ENCODE results near the gene ERGIC1. TPM values are rescaled to one million over a fixed set of nuclear protein-coding genes. Genes with fewer than 3 reads are reported as not detected.

Gene ERGIC1
- total and polyA plus RNA-seq, 2 of the 13 experiments (the other 11 are each of a cell fraction or from before 2014, with no cell fraction given), result 78.5 to 184 TPM

DNA sequence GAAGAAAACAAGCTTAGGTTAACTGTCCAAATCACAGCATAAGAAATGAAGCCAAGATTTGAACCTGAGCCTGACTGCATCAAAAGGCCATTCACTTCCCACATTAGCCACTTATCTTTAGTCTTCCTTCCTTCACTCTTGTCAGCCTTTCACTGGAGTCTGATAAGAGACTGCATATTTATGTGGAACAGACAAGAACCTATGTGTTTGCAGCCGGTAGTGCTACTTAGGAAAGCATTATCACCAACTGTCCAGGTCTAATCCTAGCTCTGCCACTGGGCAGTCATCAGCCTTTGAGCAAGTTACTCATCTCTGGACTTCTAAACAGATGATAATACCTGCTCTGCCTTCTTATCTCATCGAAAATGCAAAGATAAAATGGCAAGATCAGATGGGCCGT, 137.4 kb downstream of the ERGIC1 start (continued):
- TF ChIP-seq, protein P1, sequence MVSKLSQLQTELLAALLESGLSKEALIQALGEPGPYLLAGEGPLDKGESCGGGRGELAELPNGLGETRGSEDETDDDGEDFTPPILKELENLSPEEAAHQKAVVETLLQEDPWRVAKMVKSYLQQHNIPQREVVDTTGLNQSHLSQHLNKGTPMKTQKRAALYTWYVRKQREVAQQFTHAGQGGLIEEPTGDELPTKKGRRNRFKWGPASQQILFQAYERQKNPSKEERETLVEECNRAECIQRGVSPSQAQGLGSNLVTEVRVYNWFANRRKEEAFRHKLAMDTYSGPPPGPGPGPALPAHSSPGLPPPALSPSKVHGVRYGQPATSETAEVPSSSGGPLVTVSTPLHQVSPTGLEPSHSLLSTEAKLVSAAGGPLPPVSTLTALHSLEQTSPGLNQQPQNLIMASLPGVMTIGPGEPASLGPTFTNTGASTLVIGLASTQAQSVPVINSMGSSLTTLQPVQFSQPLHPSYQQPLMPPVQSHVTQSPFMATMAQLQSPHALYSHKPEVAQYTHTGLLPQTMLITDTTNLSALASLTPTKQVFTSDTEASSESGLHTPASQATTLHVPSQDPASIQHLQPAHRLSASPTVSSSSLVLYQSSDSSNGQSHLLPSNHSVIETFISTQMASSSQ (IDR thresholded peaks at IDR 0.05; ENCODE audit: low read depth), result no peak
- TF ChIP-seq, protein P1 (CRISPR knock-in tag; IDR thresholded peaks at IDR 0.05; ENCODE audit: borderline replicate concordance), result no peak
- no peak for TF ChIP-seq SPEN (CRISPR knock-in tag; IDR thresholded peaks at IDR 0.05; ENCODE audit: low read depth)
- no peak for TF ChIP-seq YY1 (IDR thresholded peaks at IDR 0.05; ENCODE audit: insufficient read depth, insufficient replicate concordance, low read depth, low read length)
- no peak for TF ChIP-seq ZNF12 (CRISPR knock-in tag; IDR thresholded peaks at IDR 0.05)
- TF ChIP-seq ZSCAN22 (CRISPR knock-in tag; IDR thresholded peaks at IDR 0.05), result no peak
- no peak for TF ChIP-seq ZNF17 (CRISPR knock-in tag; IDR thresholded peaks at IDR 0.05)
- TF ChIP-seq ZEB1 (IDR thresholded peaks at IDR 0.05; ENCODE audit: insufficient replicate concordance, low read depth), result no peak
- TF ChIP-seq ZFP36 (IDR thresholded peaks at IDR 0.05; ENCODE audit: borderline replicate concordance, low read depth, low read length, partially characterized antibody), result no peak
- no peak for TF ChIP-seq MTA3 (CRISPR knock-in tag; IDR thresholded peaks at IDR 0.05)

DNA sequence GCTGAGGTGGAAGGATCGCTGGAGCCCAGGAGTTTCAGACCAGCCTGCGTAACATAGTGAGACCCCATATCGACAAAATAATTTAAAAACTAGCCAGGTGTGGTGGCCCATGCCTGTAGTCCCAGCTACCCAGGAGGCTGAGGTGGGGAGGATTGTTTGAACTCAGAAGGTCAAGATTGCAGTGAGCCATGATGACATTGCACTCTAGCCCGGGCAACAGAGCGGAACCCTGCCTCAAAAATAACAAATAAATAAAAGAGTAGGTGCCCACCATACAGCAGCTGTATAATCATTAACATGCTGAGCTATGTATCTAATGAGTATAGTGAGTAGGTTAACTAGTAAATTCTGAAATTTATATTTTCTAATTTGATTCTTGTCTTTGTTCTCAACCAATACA, 138.5 kb downstream of the ERGIC1 start:
- in situ Hi-C loops (cut with HindIII; ENCODE audit: extremely low pct_ligation_motif_present, low pct_unique_long_range_greater_than_20kb) (no loop called here), intact Hi-C loops (cut with micrococcal nuclease; ENCODE audit: unreplicated experiment) (no loop called here)
- no peaks in the 10 kb centered on the region for H4K20me1 ChIP-seq (ENCODE audit: insufficient read depth, low read length)
- no peak overlapping the region for H2AFZ ChIP-seq (ENCODE audit: low read length)
- BruUV-seq (replicated peaks), result no TSS peak
- no peaks in the 10 kb centered on the region for H3K79me2 ChIP-seq (ENCODE audit: insufficient read depth, low read length)
- POLR2A ChIA-PET, result interaction anchor here (0.9 to 1.8 kb wide), 2 partner anchors 11 to 14 kb away, joined by 7 read pairs; partner anchors contain the start of genes ATP6V0E1 and RPL26L1
- no peak overlapping the region for H3K9ac ChIP-seq (ENCODE audit: insufficient read depth, low read depth, low read length)
- H3K27ac ChIP-seq (ENCODE audit: extremely low read length, insufficient read depth, low read length), result no peak overlapping the region
- peaks cover 1 to 14% of the 10 kb centered on the region in 2 experiments; a peak in 1 of 5 replicates for H3K36me3 ChIP-seq (replicated peaks in 1 of 2; ENCODE audit: control insufficient read depth in 1 of 2, insufficient read depth in 2 of 2, low read length in 2 of 2)
- CTCF ChIA-PET (ENCODE audit: low intra/inter-chr PET ratio, low total read pairs), result no interaction called here
- FAIRE-seq (no peak), ATAC-seq (no peak; the same call in 1 of the 3 replicates), DNase-seq (ENCODE audit: low spot score) (no peak)
- no peak overlapping the region for H3K4me3 ChIP-seq (replicated peaks in 1 of 3; ENCODE audit: insufficient read depth in 1 of 3, low read depth in 2 of 3, low read length in 3 of 3)
- H3K9me3 ChIP-seq (ENCODE audit: low read length), result no peaks in the 10 kb centered on the region
- no peak for TF ChIP-seq CC2D1A (CRISPR knock-in tag; IDR thresholded peaks at IDR 0.05)
- TF ChIP-seq, protein P2, sequence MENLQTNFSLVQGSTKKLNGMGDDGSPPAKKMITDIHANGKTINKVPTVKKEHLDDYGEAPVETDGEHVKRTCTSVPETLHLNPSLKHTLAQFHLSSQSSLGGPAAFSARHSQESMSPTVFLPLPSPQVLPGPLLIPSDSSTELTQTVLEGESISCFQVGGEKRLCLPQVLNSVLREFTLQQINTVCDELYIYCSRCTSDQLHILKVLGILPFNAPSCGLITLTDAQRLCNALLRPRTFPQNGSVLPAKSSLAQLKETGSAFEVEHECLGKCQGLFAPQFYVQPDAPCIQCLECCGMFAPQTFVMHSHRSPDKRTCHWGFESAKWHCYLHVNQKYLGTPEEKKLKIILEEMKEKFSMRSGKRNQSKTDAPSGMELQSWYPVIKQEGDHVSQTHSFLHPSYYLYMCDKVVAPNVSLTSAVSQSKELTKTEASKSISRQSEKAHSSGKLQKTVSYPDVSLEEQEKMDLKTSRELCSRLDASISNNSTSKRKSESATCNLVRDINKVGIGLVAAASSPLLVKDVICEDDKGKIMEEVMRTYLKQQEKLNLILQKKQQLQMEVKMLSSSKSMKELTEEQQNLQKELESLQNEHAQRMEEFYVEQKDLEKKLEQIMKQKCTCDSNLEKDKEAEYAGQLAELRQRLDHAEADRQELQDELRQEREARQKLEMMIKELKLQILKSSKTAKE (CRISPR knock-in tag; IDR thresholded peaks at IDR 0.05; ENCODE audit: borderline replicate concordance), result no peak
- TF ChIP-seq, protein P3, sequence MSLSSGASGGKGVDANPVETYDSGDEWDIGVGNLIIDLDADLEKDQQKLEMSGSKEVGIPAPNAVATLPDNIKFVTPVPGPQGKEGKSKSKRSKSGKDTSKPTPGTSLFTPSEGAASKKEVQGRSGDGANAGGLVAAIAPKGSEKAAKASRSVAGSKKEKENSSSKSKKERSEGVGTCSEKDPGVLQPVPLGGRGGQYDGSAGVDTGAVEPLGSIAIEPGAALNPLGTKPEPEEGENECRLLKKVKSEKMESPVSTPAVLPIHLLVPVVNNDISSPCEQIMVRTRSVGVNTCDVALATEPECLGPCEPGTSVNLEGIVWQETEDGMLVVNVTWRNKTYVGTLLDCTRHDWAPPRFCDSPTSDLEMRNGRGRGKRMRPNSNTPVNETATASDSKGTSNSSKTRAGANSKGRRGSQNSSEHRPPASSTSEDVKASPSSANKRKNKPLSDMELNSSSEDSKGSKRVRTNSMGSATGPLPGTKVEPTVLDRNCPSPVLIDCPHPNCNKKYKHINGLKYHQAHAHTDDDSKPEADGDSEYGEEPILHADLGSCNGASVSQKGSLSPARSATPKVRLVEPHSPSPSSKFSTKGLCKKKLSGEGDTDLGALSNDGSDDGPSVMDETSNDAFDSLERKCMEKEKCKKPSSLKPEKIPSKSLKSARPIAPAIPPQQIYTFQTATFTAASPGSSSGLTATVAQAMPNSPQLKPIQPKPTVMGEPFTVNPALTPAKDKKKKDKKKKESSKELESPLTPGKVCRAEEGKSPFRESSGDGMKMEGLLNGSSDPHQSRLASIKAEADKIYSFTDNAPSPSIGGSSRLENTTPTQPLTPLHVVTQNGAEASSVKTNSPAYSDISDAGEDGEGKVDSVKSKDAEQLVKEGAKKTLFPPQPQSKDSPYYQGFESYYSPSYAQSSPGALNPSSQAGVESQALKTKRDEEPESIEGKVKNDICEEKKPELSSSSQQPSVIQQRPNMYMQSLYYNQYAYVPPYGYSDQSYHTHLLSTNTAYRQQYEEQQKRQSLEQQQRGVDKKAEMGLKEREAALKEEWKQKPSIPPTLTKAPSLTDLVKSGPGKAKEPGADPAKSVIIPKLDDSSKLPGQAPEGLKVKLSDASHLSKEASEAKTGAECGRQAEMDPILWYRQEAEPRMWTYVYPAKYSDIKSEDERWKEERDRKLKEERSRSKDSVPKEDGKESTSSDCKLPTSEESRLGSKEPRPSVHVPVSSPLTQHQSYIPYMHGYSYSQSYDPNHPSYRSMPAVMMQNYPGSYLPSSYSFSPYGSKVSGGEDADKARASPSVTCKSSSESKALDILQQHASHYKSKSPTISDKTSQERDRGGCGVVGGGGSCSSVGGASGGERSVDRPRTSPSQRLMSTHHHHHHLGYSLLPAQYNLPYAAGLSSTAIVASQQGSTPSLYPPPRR (CRISPR knock-in tag; IDR thresholded peaks at IDR 0.05; ENCODE audit: borderline replicate concordance), result no peak
- no peak overlapping the region for H3K4me2 ChIP-seq (ENCODE audit: low read depth, low read length)
- no peaks in the 10 kb centered on the region for H3K27me3 ChIP-seq (ENCODE audit: control insufficient read depth in 1 of 2, insufficient read depth in 2 of 2, low read length in 2 of 2)
- peaks cover 23% of the 10 kb centered on the region for H3K4me1 ChIP-seq (ENCODE audit: insufficient read depth, low read length)
- 57% methylated on average over 5 of the region's 5 CpGs for WGBS (ENCODE audit: low lambda C conversion rate)
